NOMO-1 treated with DMSO at 0.1 percent for 48 hours (cell line): ENCODE results near the gene MTG2.

ENCODE experiments used
- DNase-seq: peaks from one replicate; lab custom pipeline; 2025; ENCODE audit not compliant: unreplicated experiment; lab: John Stamatoyannopoulos, UW

Gene MTG2

GRCh38 chr20:62182469-62183425, at the start of gene MTG2:
Gene MTG2, plus strand, starts transcription at chr20:62183028. Its CDS starts 10,393 bp downstream, at chr20:62193421.
- DNase-seq, result peak; percentile 92

- DNase-seq, result no peak
Measured at GRCh38 chr20:62133051-62133845, 49.6 kb upstream of the MTG2 start.

- DNase-seq, result no peak
Measured at GRCh38 chr20:62133864-62134263, 49.0 kb upstream of the MTG2 start.

DNA sequence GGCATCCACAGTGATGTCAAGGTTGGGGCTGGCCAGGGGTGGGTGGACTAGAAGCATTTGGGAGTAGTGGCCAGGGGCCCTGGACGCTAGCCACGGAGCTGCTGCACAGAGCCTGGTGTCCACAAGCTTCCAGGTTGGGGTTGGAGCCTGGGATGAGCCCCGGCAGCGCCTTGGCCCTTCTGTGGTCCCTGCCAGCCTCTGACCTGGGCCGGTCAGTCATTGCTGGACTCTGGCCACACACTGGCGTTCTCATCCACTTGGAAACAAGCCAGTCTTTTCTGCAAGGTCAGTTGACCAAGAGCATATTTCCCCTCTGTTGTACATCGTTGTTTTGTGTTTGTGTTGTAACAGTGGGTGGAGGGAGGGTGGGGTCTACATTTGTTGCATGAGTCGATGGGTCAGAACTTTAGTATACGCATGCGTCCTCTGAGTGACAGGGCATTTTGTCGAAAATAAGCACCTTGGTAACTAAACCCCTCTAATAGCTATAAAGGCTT, 48.0 kb upstream of the MTG2 start:
- no peak for DNase-seq

- DNase-seq, result no peak
Measured at GRCh38 chr20:62135573-62136266, 47.1 kb upstream of the MTG2 start.

- peak; percentile 52 for DNase-seq
Measured at GRCh38 chr20:62136283-62137091, 46.3 kb upstream of the MTG2 start.

GRCh38 chr20:62137092-62137384, 45.8 kb upstream of the MTG2 start:
- DNase-seq, result no peak

- no peak for DNase-seq
Measured at GRCh38 chr20:62137478-62138203, 45.2 kb upstream of the MTG2 start.

DNA sequence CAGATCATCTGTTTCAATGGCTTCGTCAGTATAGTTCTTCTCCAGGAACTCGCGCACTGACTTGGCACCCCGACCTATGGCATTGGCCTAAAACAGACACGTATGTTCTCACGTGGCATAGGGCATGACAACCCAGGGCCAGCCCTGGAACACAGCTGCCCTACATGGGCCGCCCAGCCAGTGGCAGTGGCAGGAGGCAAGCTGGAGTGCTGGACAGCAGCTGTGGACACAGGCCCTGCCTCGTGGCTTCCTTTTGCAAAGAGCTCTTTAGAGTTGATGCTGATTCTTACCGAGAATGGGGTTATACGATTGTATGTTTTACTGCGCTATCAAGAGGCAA, 44.7 kb upstream of the MTG2 start:
- DNase-seq, result no peak

GRCh38 chr20:62138912-62139311, 43.9 kb upstream of the MTG2 start:
- DNase-seq, result no peak

DNA sequence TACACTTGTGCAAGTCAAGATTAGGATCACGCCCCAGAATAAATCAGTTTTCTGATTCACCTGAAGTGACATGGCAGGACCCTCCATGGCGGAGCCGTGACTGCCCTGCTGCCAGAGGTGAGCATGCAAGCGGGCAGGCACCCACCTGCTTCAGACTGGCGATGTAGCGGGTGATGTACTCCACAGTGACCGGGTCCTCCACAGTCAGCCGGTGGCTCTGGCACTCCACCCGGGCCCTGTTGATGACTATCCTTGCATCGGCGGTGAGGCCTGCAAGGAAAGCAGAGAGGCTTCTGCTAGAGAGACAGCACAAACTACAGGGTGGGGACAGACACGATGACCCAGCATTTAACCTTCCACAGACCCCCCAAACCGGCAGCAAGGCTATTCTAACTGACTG, 43.2 kb upstream of the MTG2 start:
- no peak for DNase-seq

- DNase-seq, result no peak
Measured at GRCh38 chr20:62141043-62141396, 41.8 kb upstream of the MTG2 start.

DNA sequence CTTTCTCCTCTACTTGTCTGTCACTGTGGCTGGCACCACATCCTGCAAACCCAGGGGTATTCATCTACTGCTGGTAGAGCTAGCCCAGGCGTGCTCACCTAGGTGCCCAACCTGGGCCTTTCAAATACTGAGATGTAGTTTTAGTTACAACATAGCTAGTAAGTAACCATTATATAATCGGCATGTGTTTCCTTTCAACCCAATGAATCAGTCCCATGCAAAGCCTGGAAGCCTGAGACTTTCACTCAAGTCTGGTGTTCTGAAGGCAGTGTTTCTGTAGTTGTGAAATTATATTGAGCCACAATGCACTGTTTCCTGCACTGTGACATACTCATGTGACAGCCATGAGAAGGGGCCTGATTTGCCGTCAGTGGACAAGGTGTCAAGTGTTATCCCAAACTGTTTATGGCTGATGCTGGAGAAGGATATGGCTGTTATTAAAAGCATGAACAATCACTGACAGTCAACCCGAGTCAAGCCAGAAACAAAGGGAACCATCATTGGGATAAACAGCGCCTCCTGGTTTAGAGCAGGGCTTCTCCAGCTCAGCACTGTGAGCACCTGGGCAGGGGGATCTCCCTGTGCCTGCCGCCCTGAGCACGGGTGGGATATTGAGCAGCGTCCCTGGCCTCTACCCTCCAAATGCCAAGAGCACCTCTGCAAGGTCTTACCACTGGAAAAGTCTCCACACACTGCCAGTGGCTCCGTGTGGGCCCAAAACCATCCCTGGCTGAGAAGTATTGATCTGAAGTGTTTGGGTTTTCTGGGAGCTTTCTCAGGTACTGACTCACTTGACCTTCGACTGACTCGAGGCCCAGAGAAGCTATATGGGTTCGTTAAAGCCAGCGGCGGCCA, 41.2 kb upstream of the MTG2 start:
- peak; percentile 9 for DNase-seq

DNA sequence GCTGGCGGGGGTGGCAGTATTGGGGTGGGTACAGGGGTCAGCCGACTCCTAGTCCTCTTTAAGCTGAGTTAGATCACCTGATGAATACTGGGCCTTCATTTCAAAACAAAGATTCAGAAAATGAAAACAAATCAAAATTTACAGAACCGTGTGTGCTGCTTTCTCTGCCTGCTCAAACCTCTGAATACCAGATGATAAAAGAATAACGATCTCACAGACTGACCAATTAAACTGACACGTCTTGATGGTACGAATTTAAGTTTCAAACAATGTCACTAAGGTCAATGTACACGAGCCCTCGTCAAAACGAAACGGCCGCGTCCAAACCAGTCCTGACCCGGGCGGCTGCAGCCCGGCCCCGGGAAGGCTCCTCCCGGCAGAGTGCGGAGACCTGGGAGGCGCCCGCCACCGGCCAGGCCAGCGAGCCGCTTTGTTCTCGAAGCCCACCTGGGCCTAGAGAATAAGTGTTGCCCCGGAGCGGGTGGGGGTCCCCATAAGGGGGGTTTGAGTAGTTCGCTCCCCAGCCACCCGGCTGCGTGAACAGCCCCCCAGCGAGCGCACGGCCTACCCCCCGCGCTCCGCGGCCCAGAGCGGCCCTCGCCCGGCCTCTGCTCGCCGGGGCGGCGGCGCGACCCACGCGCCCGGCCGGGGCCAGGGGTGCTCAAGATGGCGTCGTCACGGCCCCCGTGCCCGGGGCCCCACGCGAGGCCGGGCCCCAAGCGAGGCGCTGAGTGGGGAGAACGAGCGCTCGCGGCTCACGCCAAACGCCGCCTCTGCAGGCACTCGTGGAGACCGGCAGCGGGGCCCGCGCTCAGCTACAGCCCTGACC, 40.4 kb upstream of the MTG2 start:
- DNase-seq, result no peak

GRCh38 chr20:62143081-62143956, 39.5 kb upstream of the MTG2 start, which contains the start of the genes PSMA7 and SS18L1:
Gene PSMA7, minus strand, starts transcription at chr20:62143394. Its CDS starts 91 bp downstream, at chr20:62143303.
Gene SS18L1, plus strand, starts transcription at chr20:62143769. Its CDS starts 52 bp downstream, at chr20:62143821.
- peak; percentile 82 for DNase-seq

DNA sequence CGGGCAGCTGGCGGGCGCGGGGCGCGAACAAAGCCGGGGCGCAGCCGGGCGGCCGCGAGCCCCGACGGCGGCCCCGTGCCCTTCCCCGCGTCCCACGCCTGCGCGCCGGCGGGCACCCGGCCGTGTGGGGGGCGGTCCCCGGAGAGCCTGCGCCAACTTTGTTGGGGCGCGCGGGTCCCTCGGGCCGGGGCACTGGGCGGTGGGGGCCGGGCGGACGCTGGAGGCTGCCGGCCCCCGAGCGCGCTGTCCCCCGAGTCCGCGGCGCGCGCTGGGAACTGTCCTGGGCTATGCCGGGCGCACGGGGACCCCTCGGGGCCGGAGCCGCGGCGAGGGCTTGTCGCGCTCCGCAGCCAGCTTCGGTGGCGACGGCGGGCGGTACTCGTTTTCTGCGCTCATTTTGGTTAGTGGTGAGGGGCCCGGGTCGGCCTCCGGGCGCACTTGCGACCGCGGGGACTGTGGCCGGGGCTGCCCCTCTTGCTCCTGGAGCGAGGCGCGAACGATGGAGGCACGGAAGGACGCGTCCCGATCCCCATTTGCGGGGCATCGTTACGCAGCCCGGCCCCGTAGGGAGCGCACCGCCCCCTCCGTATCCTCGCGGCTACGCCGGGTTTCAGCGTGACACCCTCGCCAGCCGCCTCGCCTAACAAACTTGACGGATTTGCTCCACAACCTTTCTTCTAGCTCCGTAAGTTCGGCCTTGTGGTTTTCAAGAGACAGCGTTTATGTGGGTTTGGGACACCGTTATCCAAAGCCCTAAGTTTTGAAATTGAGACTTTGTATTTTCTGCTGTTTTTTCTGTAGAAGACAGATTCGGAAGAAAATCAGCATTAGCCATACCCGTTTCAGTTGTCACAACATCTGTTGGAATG, 38.6 kb upstream of the MTG2 start:
- peak; percentile 54 for DNase-seq
